Neural progenitor cell (in vitro differentiated cells): ENCODE data around the gene WWOX.

Source experiments
- CTCF ChIP-seq: fragments of 200-600 bp; sonication (generic); IDR thresholded peaks from 2 replicates; pipeline ENCODE4 v1.5.1; 2017; ENCODE audit warnings: antibody characterized with exemption, mild to moderate bottlenecking
- EZH2 ChIP-seq: fragments of 200-600 bp; sonication (generic); IDR thresholded peaks from 2 replicates; pipeline ENCODE4 v1.6.1; 2017; ENCODE audit warnings: antibody characterized with exemption, mild to moderate bottlenecking, moderate library complexity
- EZH2phosphoT487 ChIP-seq: fragments of 200-600 bp; sonication (generic); IDR thresholded peaks from 2 replicates; pipeline ENCODE4 v1.6.1; 2017; ENCODE audit warnings: antibody characterized with exemption

DNA sequence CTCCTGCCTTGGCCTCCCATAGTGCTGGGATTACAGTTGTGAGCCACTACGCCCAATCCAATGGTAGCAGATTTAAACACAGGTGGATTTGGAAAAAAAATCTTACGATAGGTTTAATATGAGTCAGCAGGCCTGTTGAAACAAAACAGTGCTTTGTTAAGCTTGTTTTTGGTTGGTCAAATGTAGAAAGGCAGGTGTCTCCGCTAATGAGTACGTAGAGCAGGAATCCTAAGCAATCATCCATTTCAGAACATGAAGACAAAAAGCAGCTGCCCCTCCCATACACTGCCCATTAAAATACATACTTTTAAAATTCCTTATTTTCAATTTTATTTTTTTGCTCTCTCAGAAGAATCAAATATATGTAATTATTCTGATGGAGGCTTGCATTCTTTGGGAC, 1.9 kb upstream of the WWOX start:
- TF ChIP-seq EZH2 = no peak
- TF ChIP-seq CTCF = no peak
- no peak for TF ChIP-seq EZH2phosphoT487
